Right lobe of liver (tissue), 6 donors: Measurements from ENCODE around the gene RHCG. TPM values are rescaled to one million over a fixed set of nuclear protein-coding genes. Genes with fewer than 3 reads are reported as not detected.

ENCODE experiments used
- ATAC-seq, 4 donors: fragments of 200-7000 bp; cut with Tn5 transposase; one replicate each; pipeline ENCODE4 v1.9.1; 2020; ENCODE audit warnings: mild to moderate bottlenecking in 4 of 4, moderate library complexity in 4 of 4
- DNase-seq, 3 donors: peaks; one replicate each; pipeline ENCODE4 v3.0.0-alpha.2; 2020
- H3K27ac ChIP-seq, 3 donors: fragments of 200-600 bp; one replicate each; pipeline ENCODE4 v1.8.0; 2022
- H3K27me3 ChIP-seq, 2 donors: fragments of 200-600 bp; one replicate each; pipeline ENCODE4 v1.8.0; 2022
- H3K36me3 ChIP-seq, 4 donors: fragments of 200-600 bp; sonication (generic) in 1 of 4; one replicate each; pipeline versions ENCODE4 v1.5.1 to v1.8.0; 2017 to 2022; ENCODE audit warnings: control low read depth in 1 of 4
- H3K4me1 ChIP-seq, 4 donors: fragments of 200-600 bp; sonication (generic) in 1 of 4; one replicate each; pipeline versions ENCODE4 v1.5.1 to v1.8.0; 2017 to 2022; ENCODE audit warnings: control low read depth in 1 of 4
- H3K4me3 ChIP-seq, 3 donors: fragments of 200-600 bp; one replicate each; pipeline ENCODE4 v1.8.0; 2022
- H3K9me3 ChIP-seq, 4 donors: fragments of 200-600 bp; sonication (generic) in 1 of 4; one replicate each; pipeline versions ENCODE4 v1.5.1 to v1.8.0; 2017 to 2022; ENCODE audit warnings: control low read depth in 1 of 4
- CTCF ChIP-seq, 4 donors: fragments of 200-600 bp in 3 of 4; fragments of 450-650 bp in 1 of 4; IDR thresholded peaks; one replicate each; pipeline versions ENCODE4 v1.5.1 to v1.8.0; 2016 to 2022; ENCODE audit warnings: antibody characterized with exemption in 4 of 4, mild to moderate bottlenecking in 2 of 4
- POLR2A ChIP-seq: fragments of 450-650 bp; IDR thresholded peaks from one replicate; pipeline ENCODE4 v1.6.1; 2017; ENCODE audit warnings: antibody characterized with exemption, mild to moderate bottlenecking
- WGBS: methylation state at CpG from one replicate; pipeline ENCODE4 v1.1.6; 2018; ENCODE audit warnings: low coverage, low lambda C conversion rate; ENCODE audit not compliant: insufficient coverage; ENCODE audit errors: missing lambda C conversion rate; 5-methylcytosine and 5-hydroxymethylcytosine counted together
- intact Hi-C, 2 donors: fragments of 100-400 bp; cut with DNase I; formaldehyde crosslinking; loops; one replicate each; pipeline versions ENCODE4 v1.11.2 to v1.14.1; 2022
- total RNA-seq, 6 experiments: library from RNA; depleted of rRNA in 2 of 6; stranded (reverse); fragments of >200 nt in 2 of 6; fragmentation: NEBNext Ultra II Directional in 3 of 6; extraction: Animal tissue kit (Norgen Biotek cat#: 25700) in 3 of 6; gene quantifications; one replicate each; pipeline versions ENCODE4 v1.1.0 to v1.2.4, GENCODE V29; 2016 to 2023
- donor health status: DM: no; HTN: yes; CAD: no.
- donor health status: DM: no; HTN: no; CAD: no.
- donor health status: DM: no; HTN: no; CAD: no.
- donor health status: DM: no; HTN: yes; CAD: no.
- donor health status: DM: no; HTN: yes; CAD: no.

Gene RHCG
- total RNA-seq, 6 experiments from 2014 or later = 0.20 to 0.82 (median 0.37) TPM; not detected in 1

- DNase-seq (no peak), ATAC-seq (no peak)
- Histone ChIP-seq H3K36me3 (no peaks in the 10 kb centered on the region), H3K27me3 (no peaks in the 10 kb centered on the region), H3K4me1 (peaks cover 0 to 2% (median 0%) of the 10 kb centered on the region in 4 donors), H3K4me3 (no peak overlapping the region), H3K27ac (no peak overlapping the region), H3K9me3 (no peaks in the 10 kb centered on the region)
- whole genome bisulfite sequencing = 70% methylated on average over 3 of the region's 4 CpGs
- TF ChIP-seq POLR2A (no peak), CTCF (IDR thresholded peaks at IDR 0.05) (no peak)
- intact Hi-C loops = no loop called here
Measured at GRCh38 chr15:89533861-89534544, 37.6 kb upstream of the RHCG start.

- DNase-seq (no peak), ATAC-seq (no peak)
- H3K27ac ChIP-seq = no peak overlapping the region
- H3K27me3 ChIP-seq = no peaks in the 10 kb centered on the region
- TF ChIP-seq POLR2A (no peak), CTCF (IDR thresholded peaks at IDR 0.05) (no peak)
- no peaks in the 10 kb centered on the region for H3K36me3 ChIP-seq
- 94% methylated on average over 3 of the region's 6 CpGs for WGBS
- peaks cover 0 to 12% (median 0%) of the 10 kb centered on the region in 4 donors for H3K4me1 ChIP-seq
- H3K4me3 ChIP-seq = no peak overlapping the region
- intact Hi-C loops = no loop called here
- H3K9me3 ChIP-seq = no peaks in the 10 kb centered on the region
Measured at GRCh38 chr15:89531796-89532537, 35.6 kb upstream of the RHCG start.

- Histone ChIP-seq H3K36me3 (no peaks in the 10 kb centered on the region), H3K27ac (no peak overlapping the region), H3K27me3 (no peaks in the 10 kb centered on the region), H3K4me1 (peaks cover 0 to 16% (median 0%) of the 10 kb centered on the region in 4 donors), H3K4me3 (no peak overlapping the region), H3K9me3 (no peaks in the 10 kb centered on the region)
- DNase-seq (no peak), ATAC-seq (no peak)
- TF ChIP-seq CTCF (IDR thresholded peaks at IDR 0.05) (no peak), POLR2A (no peak)
- intact Hi-C loops = no loop called here
- no CpG with 5 or more reads among the region's 5 CpGs for WGBS
Measured at GRCh38 chr15:89530976-89531375, 34.6 kb upstream of the RHCG start.

GRCh38 chr15:89528757-89529352 is 32.5 kb upstream of the RHCG start:
- no peak overlapping the region for H3K27ac ChIP-seq
- no peaks in the 10 kb centered on the region for H3K9me3 ChIP-seq
- H3K4me1 ChIP-seq = peaks cover 0 to 16% (median 0%) of the 10 kb centered on the region in 4 donors
- no peaks in the 10 kb centered on the region for H3K27me3 ChIP-seq
- no peak overlapping the region for H3K4me3 ChIP-seq
- no peak for TF ChIP-seq POLR2A
- TF ChIP-seq CTCF (IDR thresholded peaks at IDR 0.05) = no peak
- H3K36me3 ChIP-seq = no peaks in the 10 kb centered on the region
- ATAC-seq = peak; percentile 81 to 90 (median 88)
- DNase-seq = no peak
- WGBS = no CpG with 5 or more reads among the region's 6 CpGs
- intact Hi-C loops = no loop called here
